SK-N-SH (cell line): ENCODE data around the gene FCER2. TPM values are rescaled to one million over a fixed set of nuclear protein-coding genes. Genes with fewer than 3 reads are reported as not detected.

ENCODE experiments used
- CTCF ChIA-PET: fragments of 300-600, 350-600 bp; formaldehyde crosslinking; extraction: SDS; loops from one replicate; lab custom pipeline; 2021; lab: Yijun Ruan, JAX
- POLR2A ChIA-PET: fragments of 350-600 bp; sonication (Branson Sonifier 250); formaldehyde crosslinking; extraction: SDS; loops from one replicate; lab custom pipeline; 2020; ENCODE audit warnings: antibody characterized with exemption, inconsistent platforms; lab: Yijun Ruan, JAX
- DNase-seq: peaks from one replicate; pipeline ENCODE4 v3.0.0; 2012
- H2AFZ ChIP-seq: fragments of 200-600 bp; sonication (generic); 2 replicates; pipeline ENCODE4 v1.8.1; 2016; ENCODE audit warnings: antibody characterized with exemption, mild to moderate bottlenecking, low read depth
- H3F3A ChIP-seq: fragments of 200-600 bp; sonication (generic); replicated peaks from 2 replicates; pipeline ENCODE3; 2016; ENCODE audit warnings: antibody characterized with exemption, mild to moderate bottlenecking; ENCODE audit not compliant: insufficient read depth
- H3K27ac ChIP-seq, 2 experiments: fragments of 200-500 bp in 1 of 2; fragments of 200-600 bp in 1 of 2; sonication (Bioruptor generic) in 1 of 2; sonication (generic), shearing (Covaris generic) in 1 of 2; 2 replicates each; pipeline versions ENCODE4 v1.5.1 to v1.6.1; 2014 to 2016; ENCODE audit warnings: low read depth in 2 of 2, inconsistent platforms in 1 of 2, low read length in 1 of 2, mild to moderate bottlenecking in 1 of 2, mixed read lengths in 1 of 2
- H3K27me3 ChIP-seq: fragments of 200-600 bp; sonication (generic), shearing (Covaris generic); 2 replicates; pipeline ENCODE4 v1.6.1; 2016; ENCODE audit warnings: mixed run types; ENCODE audit not compliant: insufficient read depth
- H3K36me3 ChIP-seq, 2 experiments: fragments of 200-500 bp in 1 of 2; fragments of 200-600 bp in 1 of 2; sonication (Bioruptor generic) in 1 of 2; sonication (generic) in 1 of 2; replicated peaks in 1 of 2; 2 replicates each; pipeline versions ENCODE3 to v1.5.1; 2014 to 2016; ENCODE audit warnings: low read length in 1 of 2, mild to moderate bottlenecking in 1 of 2; ENCODE audit not compliant: insufficient read depth in 2 of 2, control insufficient read depth in 1 of 2
- H3K4me1 ChIP-seq, 2 experiments: fragments of 200-500 bp in 1 of 2; fragments of 200-600 bp in 1 of 2; sonication (Bioruptor generic) in 1 of 2; sonication (generic), shearing (Covaris generic) in 1 of 2; 2 replicates each; pipeline versions ENCODE4 v1.5.1 to v1.6.1; 2014 to 2016; ENCODE audit warnings: low read depth in 1 of 2, low read length in 1 of 2, mixed run types in 1 of 2; ENCODE audit not compliant: insufficient read depth in 2 of 2, control insufficient read depth in 1 of 2
- H3K4me2 ChIP-seq: fragments of 200-600 bp; sonication (generic), shearing (Covaris generic); 2 replicates; pipeline ENCODE4 v1.6.1; 2017; ENCODE audit warnings: mixed run types
- H3K4me3 ChIP-seq, 2 experiments: fragments of 200-500 bp in 1 of 2; fragments of 200-600 bp in 1 of 2; sonication (Bioruptor generic) in 1 of 2; sonication (generic), shearing (Covaris generic) in 1 of 2; 2 replicates each; pipeline versions ENCODE4 v1.5.1 to v1.8.1; 2014 to 2016; ENCODE audit warnings: low read depth in 2 of 2, inconsistent platforms in 1 of 2, low read length in 1 of 2, mild to moderate bottlenecking in 1 of 2, mixed read lengths in 1 of 2, moderate library complexity in 1 of 2
- H3K79me2 ChIP-seq: fragments of 200-600 bp; sonication (generic); 2 replicates; pipeline ENCODE4 v1.8.1; 2017; ENCODE audit warnings: mild to moderate bottlenecking; ENCODE audit not compliant: insufficient read depth
- H3K9ac ChIP-seq: fragments of 200-600 bp; sonication (generic); 2 replicates; pipeline ENCODE4 v1.6.1; 2017; ENCODE audit warnings: mixed run types
- H3K9me2 ChIP-seq: fragments of 200-600 bp; sonication (generic); 2 replicates; pipeline ENCODE4 v1.6.1; 2017; ENCODE audit warnings: mixed run types
- H3K9me3 ChIP-seq: fragments of 200-600 bp; sonication (generic); 2 replicates; pipeline ENCODE4 v1.6.1; 2017; ENCODE audit warnings: mixed run types, mild to moderate bottlenecking, moderate library complexity
- H4K20me1 ChIP-seq: fragments of 200-600 bp; sonication (generic); 2 replicates; pipeline ENCODE4 v1.6.1; 2017; ENCODE audit warnings: mild to moderate bottlenecking, mixed run types; ENCODE audit not compliant: insufficient read depth
- CTCF ChIP-seq: fragments of 200-600 bp; sonication (generic); IDR thresholded peaks from 2 replicates; pipeline ENCODE4 v1.6.1; 2017; ENCODE audit warnings: antibody characterized with exemption, mild to moderate bottlenecking, moderate library complexity
- EZH2phosphoT487 ChIP-seq: fragments of 200-600 bp; sonication (generic); IDR thresholded peaks from 2 replicates; pipeline ENCODE4 v1.6.1; 2017; ENCODE audit warnings: low read depth, mixed run types, mild to moderate bottlenecking, antibody characterized with exemption, moderate library complexity, borderline replicate concordance
- FOSL2 ChIP-seq: IDR thresholded peaks from 2 replicates; pipeline ENCODE4 v1.4.0; 2012; ENCODE audit warnings: low read depth, mild to moderate bottlenecking, moderate library complexity, borderline replicate concordance
- FOXJ3 ChIP-seq: sonication (generic); formaldehyde crosslinking; IDR thresholded peaks from 2 replicates; pipeline ENCODE4 v1.5.1; 2020; ENCODE audit warnings: mild to moderate bottlenecking, missing genetic modification reagents
- FOXM1 ChIP-seq: IDR thresholded peaks from 2 replicates; pipeline ENCODE4 v1.4.0; 2012; ENCODE audit warnings: low read depth, mild to moderate bottlenecking
- GABPA ChIP-seq: IDR thresholded peaks from 2 replicates; pipeline ENCODE4 v1.4.0; 2012; ENCODE audit warnings: low read depth, mild to moderate bottlenecking
- GATA2 ChIP-seq: sonication (generic); formaldehyde crosslinking; IDR thresholded peaks from 2 replicates; pipeline ENCODE4 v1.5.0; 2020; ENCODE audit warnings: mild to moderate bottlenecking, missing genetic modification reagents
- MEF2A ChIP-seq: IDR thresholded peaks from 2 replicates; pipeline ENCODE4 v1.4.0; 2012; ENCODE audit warnings: low read depth, borderline replicate concordance
- MXI1 ChIP-seq: IDR thresholded peaks from 2 replicates; pipeline ENCODE4 v1.6.1; 2012; ENCODE audit warnings: mild to moderate bottlenecking, low read depth, low read length, improper control_type of control experiment
- NFIC ChIP-seq: IDR thresholded peaks from 2 replicates; pipeline ENCODE4 v1.4.0; 2012; ENCODE audit warnings: borderline replicate concordance
- NRF1 ChIP-seq: IDR thresholded peaks from 2 replicates; pipeline ENCODE4 v1.6.1; 2012; ENCODE audit warnings: low read depth, mild to moderate bottlenecking, low read length
- POLR2AphosphoS5 ChIP-seq: IDR thresholded peaks from 2 replicates; pipeline ENCODE4 v1.6.1; 2012; ENCODE audit warnings: low read depth, low read length
- RAD21 ChIP-seq: IDR thresholded peaks from 2 replicates; pipeline ENCODE4 v1.6.1; 2012; ENCODE audit warnings: mild to moderate bottlenecking, low read length
- RCOR1 ChIP-seq: fragments of 150-350 bp; IDR thresholded peaks from 2 replicates; pipeline ENCODE4 v1.6.1; 2017; ENCODE audit warnings: antibody characterized with exemption, low read length
- RFX5 ChIP-seq: IDR thresholded peaks from 2 replicates; pipeline ENCODE4 v1.6.1; 2012; ENCODE audit warnings: mild to moderate bottlenecking, improper control_type of control experiment, low read length
- SMC3 ChIP-seq: IDR thresholded peaks from 2 replicates; pipeline ENCODE4 v1.6.1; 2012; ENCODE audit warnings: low read depth, low read length, improper control_type of control experiment
- TAF1 ChIP-seq: IDR thresholded peaks from 2 replicates; pipeline ENCODE4 v1.6.1; 2012; ENCODE audit warnings: low read depth, mild to moderate bottlenecking, low read length, moderate library complexity, borderline replicate concordance
- TCF12 ChIP-seq: IDR thresholded peaks from 2 replicates; pipeline ENCODE4 v1.4.0; 2012
- TEAD4 ChIP-seq: IDR thresholded peaks from 2 replicates; pipeline ENCODE4 v1.4.0; 2012; ENCODE audit warnings: mild to moderate bottlenecking, borderline replicate concordance; ENCODE audit not compliant: insufficient read depth
- YY1 ChIP-seq: IDR thresholded peaks from 2 replicates; pipeline ENCODE4 v1.4.0; 2012; ENCODE audit warnings: low read depth, mild to moderate bottlenecking
- ZBTB33 ChIP-seq: IDR thresholded peaks from 2 replicates; pipeline ENCODE4 v1.4.0; 2012; ENCODE audit warnings: low read depth, borderline replicate concordance
- WGBS: methylation state at CpG from one replicate; pipeline ENCODE4 v1.1.6; 2017; ENCODE audit warnings: low lambda C conversion rate; 5-methylcytosine and 5-hydroxymethylcytosine counted together
- polyA plus RNA-seq, 3 experiments: library from polyadenylated mRNA; depleted of rRNA; stranded (reverse); fragments of >200 nt; gene quantifications; 2 replicates each; pipeline ENCODE4 v1.2.3, GENCODE V29; 2012
- TF ChIP-seq, protein P1 (sequence below): fragments of 150-350 bp; IDR thresholded peaks from 2 replicates; pipeline ENCODE4 v1.6.1; 2017; ENCODE audit warnings: antibody characterized with exemption, low read length, low read depth, borderline replicate concordance
- TF ChIP-seq, protein P2 (sequence below): fragments of 150-350 bp; IDR thresholded peaks from 2 replicates; pipeline ENCODE4 v1.6.1; 2016; ENCODE audit warnings: mild to moderate bottlenecking, low read depth, low read length
- TF ChIP-seq, protein P3 (sequence below): IDR thresholded peaks from 2 replicates; pipeline ENCODE4; 2012

The FCER2 gene
- polyA plus RNA-seq, 1 of the 3 experiments (the other 2 are of a cell fraction), result not detected

GRCh38 chr19:7731218-7731595 lies 29.3 kb upstream of the FCER2 start (continued):
- TF ChIP-seq, protein P1, sequence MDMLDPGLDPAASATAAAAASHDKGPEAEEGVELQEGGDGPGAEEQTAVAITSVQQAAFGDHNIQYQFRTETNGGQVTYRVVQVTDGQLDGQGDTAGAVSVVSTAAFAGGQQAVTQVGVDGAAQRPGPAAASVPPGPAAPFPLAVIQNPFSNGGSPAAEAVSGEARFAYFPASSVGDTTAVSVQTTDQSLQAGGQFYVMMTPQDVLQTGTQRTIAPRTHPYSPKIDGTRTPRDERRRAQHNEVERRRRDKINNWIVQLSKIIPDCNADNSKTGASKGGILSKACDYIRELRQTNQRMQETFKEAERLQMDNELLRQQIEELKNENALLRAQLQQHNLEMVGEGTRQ, result no peak
- TF ChIP-seq SMC3 (no peak), TAF1 (no peak), RFX5 (no peak), ZBTB33 (no peak), POLR2AphosphoS5 (no peak)
- TF ChIP-seq, protein P2, sequence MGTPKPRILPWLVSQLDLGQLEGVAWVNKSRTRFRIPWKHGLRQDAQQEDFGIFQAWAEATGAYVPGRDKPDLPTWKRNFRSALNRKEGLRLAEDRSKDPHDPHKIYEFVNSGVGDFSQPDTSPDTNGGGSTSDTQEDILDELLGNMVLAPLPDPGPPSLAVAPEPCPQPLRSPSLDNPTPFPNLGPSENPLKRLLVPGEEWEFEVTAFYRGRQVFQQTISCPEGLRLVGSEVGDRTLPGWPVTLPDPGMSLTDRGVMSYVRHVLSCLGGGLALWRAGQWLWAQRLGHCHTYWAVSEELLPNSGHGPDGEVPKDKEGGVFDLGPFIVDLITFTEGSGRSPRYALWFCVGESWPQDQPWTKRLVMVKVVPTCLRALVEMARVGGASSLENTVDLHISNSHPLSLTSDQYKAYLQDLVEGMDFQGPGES, result no peak

DNA sequence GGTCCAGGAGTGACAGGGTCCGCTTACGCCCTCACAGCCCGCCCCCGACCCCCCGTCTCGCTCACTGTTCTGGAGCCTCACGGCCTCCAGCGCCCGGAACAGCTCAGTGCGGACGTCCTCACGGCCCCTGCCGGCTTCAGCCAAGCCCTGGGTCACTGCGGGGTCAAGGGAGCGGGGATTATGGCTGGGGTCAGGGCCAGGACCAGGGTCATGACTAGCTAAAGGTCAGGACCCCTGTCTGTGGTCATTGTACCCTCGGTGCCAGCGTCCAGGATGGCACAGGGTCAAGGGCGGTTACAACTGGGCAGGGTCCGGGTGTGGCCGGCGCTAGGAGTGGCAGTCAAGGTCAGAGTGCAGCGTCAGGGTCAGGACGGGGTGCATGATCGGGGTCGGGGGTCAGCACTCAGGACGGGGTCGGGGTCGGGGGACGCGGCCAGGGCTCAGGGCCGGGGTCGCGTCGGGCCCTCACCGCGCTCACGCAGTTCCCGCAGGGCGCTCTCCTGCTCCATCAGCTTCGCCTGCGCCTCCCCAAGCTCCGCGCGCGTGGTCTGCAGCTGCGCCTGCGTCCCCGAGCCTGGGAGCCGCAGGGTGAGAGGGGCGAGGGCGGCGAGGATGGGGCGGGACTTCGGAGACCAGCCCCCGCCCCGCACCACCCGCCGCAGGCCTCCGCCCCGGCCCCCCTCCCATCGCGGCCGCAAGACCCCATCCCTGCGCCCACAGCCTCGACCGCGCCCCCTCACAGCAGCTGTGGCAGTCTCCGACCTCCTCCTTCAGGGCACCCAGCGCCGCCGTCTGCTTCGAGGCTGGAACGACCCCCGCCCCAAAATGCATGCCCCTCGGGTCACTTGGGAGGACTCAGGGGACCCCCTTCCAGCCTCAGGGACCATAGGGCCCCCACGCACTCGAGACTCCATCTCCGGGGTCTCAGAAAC lies 28.6 kb upstream of the FCER2 start:
- no peak overlapping the region for H3K4me2 ChIP-seq
- no peaks in the 10 kb centered on the region for H3K9me2 ChIP-seq
- H3K4me3 ChIP-seq, result no peak overlapping the region
- no peaks in the 10 kb centered on the region for H3K36me3 ChIP-seq
- no peaks in the 10 kb centered on the region for H3K79me2 ChIP-seq
- ChIA-PET POLR2A (no interaction called here), CTCF (no interaction called here)
- H3K9ac ChIP-seq, result no peak overlapping the region
- H3K4me1 ChIP-seq, result no peaks in the 10 kb centered on the region
- no peaks in the 10 kb centered on the region for H3F3A ChIP-seq
- no peak for DNase-seq
- H3K27ac ChIP-seq, result no peak overlapping the region
- no peaks in the 10 kb centered on the region for H3K9me3 ChIP-seq
- H4K20me1 ChIP-seq, result no peaks in the 10 kb centered on the region
- no peak overlapping the region for H2AFZ ChIP-seq
- 0% methylated on average over 4 of the region's 78 CpGs for WGBS
- H3K27me3 ChIP-seq, result peaks cover 69% of the 10 kb centered on the region
- TF ChIP-seq GATA2, result no peak
- TF ChIP-seq FOXM1, result no peak
- no peak for TF ChIP-seq EZH2phosphoT487
- no peak for TF ChIP-seq MEF2A
- TF ChIP-seq NRF1, result no peak
- no peak for TF ChIP-seq RCOR1
- TF ChIP-seq, protein P3, sequence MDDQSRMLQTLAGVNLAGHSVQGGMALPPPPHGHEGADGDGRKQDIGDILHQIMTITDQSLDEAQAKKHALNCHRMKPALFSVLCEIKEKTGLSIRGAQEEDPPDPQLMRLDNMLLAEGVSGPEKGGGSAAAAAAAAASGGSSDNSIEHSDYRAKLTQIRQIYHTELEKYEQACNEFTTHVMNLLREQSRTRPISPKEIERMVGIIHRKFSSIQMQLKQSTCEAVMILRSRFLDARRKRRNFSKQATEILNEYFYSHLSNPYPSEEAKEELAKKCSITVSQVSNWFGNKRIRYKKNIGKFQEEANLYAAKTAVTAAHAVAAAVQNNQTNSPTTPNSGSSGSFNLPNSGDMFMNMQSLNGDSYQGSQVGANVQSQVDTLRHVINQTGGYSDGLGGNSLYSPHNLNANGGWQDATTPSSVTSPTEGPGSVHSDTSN, result no peak
- TF ChIP-seq TEAD4, result no peak
- no peak for TF ChIP-seq YY1
- TF ChIP-seq RAD21, result no peak
- no peak for TF ChIP-seq MXI1
- TF ChIP-seq, protein P1, result no peak
- no peak for TF ChIP-seq GABPA
- no peak for TF ChIP-seq NFIC
- no peak for TF ChIP-seq FOSL2
- no peak for TF ChIP-seq CTCF
- no peak for TF ChIP-seq TCF12
- TF ChIP-seq SMC3, result no peak
- no peak for TF ChIP-seq FOXJ3 (CRISPR knock-in tag)
